Left lung (tissue), 10 donors: ENCODE data around the gene NCOA1. TPM values are rescaled to one million over a fixed set of nuclear protein-coding genes. Genes with fewer than 3 reads are reported as not detected.
A peak's percentile ranks its signal among the peaks of the same experiment; 100 is the strongest.

Source experiments
- ATAC-seq: fragments of 200-7000 bp; cut with Tn5 transposase; one replicate; pipeline ENCODE4 v1.9.1; 2020; ENCODE audit warnings: moderate library complexity
- DNase-seq, 4 donors: peaks; one replicate each; pipeline ENCODE4 v3.0.0-alpha.2; 2013 to 2020
- H3K27ac ChIP-seq, 2 donors: fragments of 200-600 bp; sonication (generic) in 1 of 2; one replicate each; pipeline versions ENCODE4 v1.5.0 to v1.8.0; 2020 to 2021
- H3K27me3 ChIP-seq, 2 donors: fragments of 200-600 bp; sonication (generic) in 1 of 2; one replicate each; pipeline versions ENCODE4 v1.5.0 to v1.8.0; 2020 to 2021
- H3K36me3 ChIP-seq, 2 donors: fragments of 200-600 bp; sonication (generic) in 1 of 2; one replicate each; pipeline versions ENCODE4 v1.5.0 to v1.8.0; 2020 to 2021
- H3K4me1 ChIP-seq, 2 donors: fragments of 200-600 bp; one replicate each; pipeline ENCODE4 v1.8.0; 2021
- H3K4me3 ChIP-seq, 2 donors: fragments of 200-600 bp; sonication (generic) in 1 of 2; one replicate each; pipeline versions ENCODE4 v1.5.0 to v1.8.0; 2020 to 2021; ENCODE audit warnings: mild to moderate bottlenecking in 1 of 2
- H3K9me3 ChIP-seq, 2 donors: fragments of 200-600 bp; sonication (generic) in 1 of 2; one replicate each; pipeline versions ENCODE4 v1.5.0 to v1.8.0; 2020 to 2021
- intact Hi-C, 2 donors: fragments of 100-400 bp; cut with DNase I; formaldehyde crosslinking; loops; one replicate each; pipeline versions ENCODE4 v1.11.2 to v1.14.2; 2022
- polyA plus RNA-seq, 6 donors: library from polyadenylated mRNA; unstranded; fragments of 120-200 nt; gene quantifications; one replicate each; pipeline ENCODE4 v1.2.1, GENCODE V29; 2013; ENCODE audit not compliant: insufficient read length in 6 of 6
- total RNA-seq, 2 donors: library from RNA; stranded (reverse); fragmentation: NEBNext Ultra II Directional; extraction: Animal tissue kit (Norgen Biotek cat#: 25700); gene quantifications; one replicate each; pipeline ENCODE4 v1.2.1, GENCODE V29; 2021
- TF ChIP-seq, protein P1 (sequence below), 2 donors: fragments of 200-600 bp; sonication (generic) in 1 of 2; IDR thresholded peaks; one replicate each; pipeline versions ENCODE4 v1.5.0 to v1.8.0; 2021; ENCODE audit warnings: antibody characterized with exemption in 2 of 2
- donor health status: DM: no; HTN: yes; CAD: no.
- donor health status: DM: no; HTN: no; CAD: no.

The NCOA1 gene
- total and polyA plus RNA-seq, 8 donors: 32.6 to 65.3 (median 59.7) TPM

- TF ChIP-seq, protein P1, sequence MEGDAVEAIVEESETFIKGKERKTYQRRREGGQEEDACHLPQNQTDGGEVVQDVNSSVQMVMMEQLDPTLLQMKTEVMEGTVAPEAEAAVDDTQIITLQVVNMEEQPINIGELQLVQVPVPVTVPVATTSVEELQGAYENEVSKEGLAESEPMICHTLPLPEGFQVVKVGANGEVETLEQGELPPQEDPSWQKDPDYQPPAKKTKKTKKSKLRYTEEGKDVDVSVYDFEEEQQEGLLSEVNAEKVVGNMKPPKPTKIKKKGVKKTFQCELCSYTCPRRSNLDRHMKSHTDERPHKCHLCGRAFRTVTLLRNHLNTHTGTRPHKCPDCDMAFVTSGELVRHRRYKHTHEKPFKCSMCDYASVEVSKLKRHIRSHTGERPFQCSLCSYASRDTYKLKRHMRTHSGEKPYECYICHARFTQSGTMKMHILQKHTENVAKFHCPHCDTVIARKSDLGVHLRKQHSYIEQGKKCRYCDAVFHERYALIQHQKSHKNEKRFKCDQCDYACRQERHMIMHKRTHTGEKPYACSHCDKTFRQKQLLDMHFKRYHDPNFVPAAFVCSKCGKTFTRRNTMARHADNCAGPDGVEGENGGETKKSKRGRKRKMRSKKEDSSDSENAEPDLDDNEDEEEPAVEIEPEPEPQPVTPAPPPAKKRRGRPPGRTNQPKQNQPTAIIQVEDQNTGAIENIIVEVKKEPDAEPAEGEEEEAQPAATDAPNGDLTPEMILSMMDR (IDR thresholded peaks at IDR 0.05): no peak
- Histone ChIP-seq H3K27ac (no peak overlapping the region), H3K9me3 (no peaks in the 10 kb centered on the region), H3K36me3 (no peaks in the 10 kb centered on the region), H3K4me1 (peaks cover 8 to 66% of the 10 kb centered on the region in 2 donors), H3K4me3 (no peak overlapping the region), H3K27me3 (no peaks in the 10 kb centered on the region)
- intact Hi-C loops: no loop called here
- DNase-seq (no peak), ATAC-seq (no peak)
Observed at GRCh38 chr2:24509425-24509824, 18.4 kb downstream of the NCOA1 start.

GRCh38 chr2:24509840-24510239 is 18.8 kb downstream of the NCOA1 start:
- TF ChIP-seq, protein P1 (IDR thresholded peaks at IDR 0.05): no peak
- DNase-seq (no peak), ATAC-seq (no peak)
- Histone ChIP-seq H3K4me1 (peaks cover 8 to 66% of the 10 kb centered on the region in 2 donors), H3K9me3 (no peaks in the 10 kb centered on the region), H3K27me3 (no peaks in the 10 kb centered on the region), H3K4me3 (no peak overlapping the region), H3K36me3 (no peaks in the 10 kb centered on the region), H3K27ac (no peak overlapping the region)
- intact Hi-C loops: no loop called here

DNA sequence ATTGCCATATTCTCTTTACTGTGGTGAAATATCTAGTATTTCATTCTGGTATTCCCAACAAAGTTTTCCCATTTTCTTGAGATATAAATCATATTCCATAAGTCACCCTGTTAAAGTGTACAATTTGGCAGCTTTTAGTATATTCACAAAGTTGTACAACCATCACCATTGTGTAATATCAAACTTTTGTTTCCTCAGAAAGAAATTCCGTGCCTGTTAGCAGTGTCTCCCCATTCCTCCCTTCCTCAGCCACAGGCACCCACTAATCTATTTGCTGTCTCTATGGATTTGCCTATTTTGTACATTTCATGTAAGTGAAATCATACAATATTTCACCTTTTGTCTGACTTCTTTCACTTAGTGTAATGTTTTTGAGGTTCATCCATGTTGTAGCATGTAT is 19.7 kb downstream of the NCOA1 start:
- Histone ChIP-seq H3K9me3 (no peaks in the 10 kb centered on the region), H3K36me3 (no peaks in the 10 kb centered on the region), H3K27me3 (no peaks in the 10 kb centered on the region), H3K4me1 (peaks cover 8 to 59% of the 10 kb centered on the region in 2 donors), H3K27ac (no peak overlapping the region), H3K4me3 (no peak overlapping the region)
- no peak for ATAC-seq
- intact Hi-C loops: no loop called here
- TF ChIP-seq, protein P1 (IDR thresholded peaks at IDR 0.05): no peak
- no peak for DNase-seq

GRCh38 chr2:24511198-24511597 is 20.1 kb downstream of the NCOA1 start:
- Histone ChIP-seq H3K4me1 (peaks cover 8 to 58% of the 10 kb centered on the region in 2 donors), H3K27me3 (no peaks in the 10 kb centered on the region), H3K9me3 (no peaks in the 10 kb centered on the region), H3K4me3 (no peak overlapping the region), H3K36me3 (no peaks in the 10 kb centered on the region), H3K27ac (no peak overlapping the region)
- ATAC-seq: no peak
- intact Hi-C loops: no loop called here
- TF ChIP-seq, protein P1 (IDR thresholded peaks at IDR 0.05): no peak
- DNase-seq: no peak

GRCh38 chr2:24511894-24512293 is 20.8 kb downstream of the NCOA1 start:
- Histone ChIP-seq H3K9me3 (no peaks in the 10 kb centered on the region), H3K27me3 (no peaks in the 10 kb centered on the region), H3K4me3 (no peak overlapping the region), H3K4me1 (peaks cover 8 to 56% of the 10 kb centered on the region in 2 donors), H3K36me3 (no peaks in the 10 kb centered on the region), H3K27ac (no peak overlapping the region)
- ATAC-seq: peak; percentile 31
- intact Hi-C loops: no loop called here
- no peak for DNase-seq
- TF ChIP-seq, protein P1 (IDR thresholded peaks at IDR 0.05): no peak
